HuH-7 (cell line): ENCODE results near the gene ADAMTSL1.

Experiments
- DNase-seq: peaks from one replicate; pipeline ENCODE4 v3.0.0; 2011; ENCODE audit warnings: low spot score

Gene ADAMTSL1

DNA sequence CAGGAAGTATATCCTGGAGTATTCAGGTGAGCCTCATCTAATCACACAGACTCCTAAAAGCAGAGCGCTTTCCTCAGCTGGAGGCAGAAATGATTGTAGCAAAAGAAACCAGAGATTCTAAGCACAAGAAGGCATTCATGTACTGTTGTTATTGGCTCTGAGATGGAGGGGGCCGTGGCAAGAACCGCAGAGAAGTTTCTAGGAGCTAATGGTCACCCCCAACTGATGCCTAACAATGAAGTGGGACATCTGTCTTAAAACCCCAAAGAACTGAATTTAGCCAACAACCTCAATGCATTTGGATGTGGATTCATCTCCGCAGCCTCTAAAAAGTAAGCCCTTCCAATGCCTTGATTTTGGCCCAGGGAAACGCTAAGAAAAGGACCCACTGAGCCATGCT is 76.3 kb downstream of the ADAMTSL1 start:
- DNase-seq: no peak

DNA sequence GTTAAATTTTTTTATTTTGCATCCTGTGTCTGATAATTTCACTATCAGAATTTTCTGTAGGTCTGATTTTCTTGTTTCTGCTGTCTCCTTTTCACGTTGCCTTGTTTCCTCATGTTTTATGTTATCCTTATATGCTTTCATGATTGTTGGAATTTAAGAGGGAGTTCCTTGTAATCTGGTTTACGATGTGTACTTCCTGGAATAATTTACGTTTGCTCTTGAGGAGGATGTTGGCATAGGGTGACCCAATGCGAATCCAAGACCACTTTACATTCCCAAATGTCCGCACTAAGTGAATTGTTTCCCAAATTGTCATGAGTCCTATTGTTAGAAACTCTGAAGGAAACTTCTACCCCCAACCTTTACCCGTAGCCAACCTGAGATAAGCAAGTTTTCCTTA is 80.3 kb downstream of the ADAMTSL1 start:
- no peak for DNase-seq

DNA sequence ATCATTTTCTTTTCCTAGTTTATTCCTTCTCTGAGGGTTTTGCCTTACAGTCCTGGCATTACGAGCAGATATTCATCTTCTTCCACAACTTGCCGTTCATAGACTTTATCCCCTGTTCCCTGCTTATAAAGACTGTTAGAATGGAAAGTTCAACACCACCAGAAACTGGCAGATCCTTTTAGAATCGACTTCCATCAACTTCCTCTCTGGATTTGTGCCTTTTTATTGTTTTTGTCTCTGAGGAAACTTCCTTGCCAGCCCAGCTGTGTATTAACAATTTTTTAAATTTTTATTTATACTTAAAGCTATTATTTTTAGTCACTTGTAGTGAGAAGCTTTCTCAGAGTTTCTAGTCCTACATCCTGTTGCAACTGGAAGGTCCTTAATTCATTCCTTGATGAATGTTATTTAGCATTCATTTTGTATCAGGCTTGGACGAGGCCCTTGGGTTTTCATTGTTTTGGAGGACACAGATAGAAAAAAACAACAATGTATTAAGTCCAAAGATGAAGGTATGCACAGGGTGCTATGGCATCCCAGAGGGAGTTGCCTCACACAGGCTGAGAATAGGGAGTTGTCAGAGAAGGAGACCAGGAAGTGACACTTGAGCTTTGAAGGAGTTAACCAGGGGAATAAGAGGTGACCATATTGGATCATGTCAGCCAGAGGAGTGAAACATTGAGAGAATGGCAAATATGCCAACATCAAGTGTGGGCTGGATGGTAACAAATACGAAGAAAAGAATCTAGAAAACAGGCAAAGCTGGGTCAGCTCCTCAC is 81.3 kb downstream of the ADAMTSL1 start:
- no peak for DNase-seq

DNA sequence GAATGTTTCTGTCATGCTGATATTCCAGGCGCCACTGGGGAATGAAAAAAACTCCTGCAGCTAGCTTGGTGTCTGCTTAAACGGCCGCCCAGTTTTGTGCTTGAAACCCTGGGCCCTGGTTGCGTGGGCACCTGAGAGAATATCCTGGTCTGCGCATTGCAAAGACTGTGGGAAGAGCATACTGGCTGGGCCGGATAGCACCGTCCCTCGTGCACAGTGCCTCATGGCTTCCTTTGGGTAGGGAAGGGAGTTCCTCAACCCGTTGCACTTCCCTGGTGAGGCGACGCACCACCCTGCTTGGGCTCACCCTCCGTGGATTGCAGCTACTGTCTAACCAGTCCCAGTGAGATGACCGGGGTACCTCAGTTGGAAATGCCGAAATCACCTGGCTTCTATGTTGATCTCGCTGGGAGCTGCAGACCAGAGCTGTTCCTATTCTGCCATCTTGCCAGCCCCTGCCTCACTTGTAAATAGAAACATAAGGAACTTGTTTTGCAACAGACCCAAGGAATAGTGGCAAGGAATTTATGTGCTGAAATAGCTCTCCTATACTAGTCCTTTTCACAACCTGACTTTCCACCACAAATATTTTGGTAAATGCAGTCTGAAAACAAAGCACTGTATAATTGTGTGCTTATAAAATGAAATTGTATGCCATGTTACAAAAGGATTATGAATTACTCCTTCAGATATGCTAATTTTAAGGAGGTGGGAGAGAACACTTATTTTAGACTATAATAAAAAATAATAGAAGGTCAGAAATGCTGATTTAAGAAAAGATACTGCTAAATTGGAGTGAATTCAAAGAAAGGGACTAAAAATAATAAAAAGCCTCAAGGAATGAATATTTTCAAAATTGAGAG is 90.3 kb downstream of the ADAMTSL1 start:
- no peak for DNase-seq

DNA sequence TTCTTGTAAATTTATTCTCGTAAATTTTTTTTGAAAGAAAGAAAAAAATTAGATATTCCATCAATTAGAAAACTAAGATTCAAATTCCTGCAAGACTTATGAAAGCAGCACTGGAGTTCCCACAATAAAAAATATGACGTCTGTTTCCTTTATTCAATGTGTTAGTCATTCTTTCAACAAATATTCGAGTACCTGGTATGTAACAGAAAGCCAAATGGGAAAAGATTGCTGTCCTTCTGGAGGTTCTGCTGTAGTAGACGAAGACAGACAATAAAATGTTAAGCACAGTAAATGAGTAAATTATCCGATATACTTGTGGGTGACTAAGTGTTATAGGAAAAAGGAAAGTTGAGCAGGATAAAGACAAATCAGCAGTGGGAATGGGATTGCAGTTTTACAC is 92.2 kb downstream of the ADAMTSL1 start:
- no peak for DNase-seq

DNA sequence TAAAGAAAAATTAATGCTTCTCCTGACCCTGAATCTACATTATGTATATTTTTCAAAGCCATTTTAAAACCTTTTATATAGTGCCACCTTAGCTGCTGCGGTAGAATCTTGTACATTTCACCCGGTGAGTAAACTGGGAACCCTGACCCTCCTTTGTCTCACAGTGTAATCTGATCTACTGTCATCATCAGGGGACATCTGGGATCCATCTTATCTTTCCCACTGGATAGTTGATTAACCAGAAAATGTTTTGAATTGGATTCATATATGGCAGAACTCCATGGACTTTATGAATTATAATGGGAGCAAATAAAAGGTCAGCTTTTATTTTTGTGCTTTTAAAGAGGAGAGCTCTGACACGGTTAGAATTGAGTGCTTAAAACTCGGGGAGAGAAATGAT is 95.0 kb downstream of the ADAMTSL1 start:
- DNase-seq: no peak

DNA sequence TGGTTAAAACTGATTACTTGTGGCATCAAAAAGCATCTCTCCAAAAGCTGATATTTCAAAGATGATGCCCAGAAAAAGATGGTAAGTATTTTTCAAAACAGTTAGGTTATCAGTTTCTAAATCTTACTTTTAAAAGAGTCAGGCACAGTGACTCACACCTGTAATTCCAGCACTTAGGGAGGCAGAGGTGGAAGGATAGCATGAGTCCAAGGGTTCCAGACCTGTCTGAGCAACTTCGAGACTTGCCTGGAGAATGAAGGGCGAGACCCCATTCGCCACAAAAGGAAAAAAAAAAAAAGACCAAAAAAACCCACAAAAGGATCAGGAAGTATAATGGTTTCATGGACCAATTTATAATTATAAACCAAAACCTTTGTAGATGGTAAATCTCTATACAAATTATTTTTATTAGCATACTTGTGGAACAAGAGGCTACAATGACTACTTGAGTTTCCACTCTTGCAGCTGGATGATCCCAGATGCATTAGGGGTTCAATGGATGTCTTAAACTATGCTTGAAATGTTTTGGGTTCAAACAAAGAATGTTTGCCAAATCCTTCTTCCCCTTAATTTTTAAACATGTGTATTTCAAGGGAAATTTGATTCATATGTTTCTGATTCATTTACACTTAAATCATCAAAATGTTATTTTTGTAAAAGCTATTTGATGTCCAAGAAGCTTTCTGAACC is 96.1 kb downstream of the ADAMTSL1 start:
- DNase-seq: no peak

DNA sequence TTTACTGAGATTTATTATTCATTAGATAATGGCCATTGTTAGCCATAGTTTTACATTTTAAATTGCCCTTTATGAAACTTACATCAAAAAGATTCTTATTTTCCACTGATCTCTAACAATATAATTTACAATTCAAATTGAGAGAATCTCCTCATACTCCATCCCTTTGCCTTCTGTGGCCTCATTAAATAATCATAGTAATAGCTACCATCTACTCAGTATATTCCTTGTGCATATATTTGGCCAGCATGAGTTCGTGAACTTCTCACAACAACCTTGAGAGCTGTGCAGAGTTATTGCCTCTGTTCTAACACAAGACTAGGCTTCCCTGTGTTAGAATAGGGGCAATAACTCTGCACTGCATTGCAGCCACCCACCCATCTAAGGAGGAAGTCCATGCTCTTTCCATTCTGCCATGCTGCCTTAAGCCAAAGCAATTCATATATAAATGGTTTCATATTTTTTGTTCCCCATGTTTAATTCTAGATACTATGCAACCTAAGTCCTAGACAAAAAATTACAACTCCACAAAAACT is 99.1 kb downstream of the ADAMTSL1 start:
- no peak for DNase-seq

DNA sequence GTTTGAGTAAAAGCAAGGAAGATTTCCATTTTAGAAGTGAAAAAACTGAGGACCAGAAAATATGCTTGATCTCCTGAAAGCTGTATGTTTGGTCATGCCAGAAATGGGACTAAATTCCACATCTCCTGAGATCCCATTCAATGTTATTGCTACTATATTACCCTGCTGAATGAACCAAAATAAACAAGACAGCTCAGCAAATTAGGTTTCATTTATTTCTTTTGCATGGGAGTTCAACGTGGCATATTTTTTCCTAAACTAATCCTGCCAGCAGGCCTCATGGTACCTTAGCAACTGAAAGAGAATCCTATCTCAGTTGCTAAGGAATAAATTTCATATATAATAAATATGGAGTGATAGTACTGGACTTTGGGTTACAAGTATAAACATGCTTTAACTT is 101.7 kb downstream of the ADAMTSL1 start:
- DNase-seq: no peak

DNA sequence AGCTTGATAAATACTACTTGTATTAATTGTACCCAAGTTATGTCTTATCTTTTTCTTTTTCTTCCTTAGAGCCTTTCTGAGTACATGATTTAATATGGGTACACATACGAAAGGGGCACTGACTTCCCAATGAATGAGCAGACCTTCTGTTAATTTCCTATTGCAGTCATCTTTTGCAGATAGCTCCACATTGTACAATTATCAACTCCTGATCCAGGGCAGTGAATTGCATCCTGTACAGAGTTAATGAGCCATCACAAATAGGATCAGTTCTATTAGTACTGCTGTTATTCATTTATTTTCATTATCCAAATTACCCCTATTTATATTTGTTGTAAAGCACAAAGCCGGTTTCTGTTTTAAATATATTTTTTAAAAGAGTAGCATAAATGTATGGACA is 105.6 kb downstream of the ADAMTSL1 start:
- DNase-seq: no peak

DNA sequence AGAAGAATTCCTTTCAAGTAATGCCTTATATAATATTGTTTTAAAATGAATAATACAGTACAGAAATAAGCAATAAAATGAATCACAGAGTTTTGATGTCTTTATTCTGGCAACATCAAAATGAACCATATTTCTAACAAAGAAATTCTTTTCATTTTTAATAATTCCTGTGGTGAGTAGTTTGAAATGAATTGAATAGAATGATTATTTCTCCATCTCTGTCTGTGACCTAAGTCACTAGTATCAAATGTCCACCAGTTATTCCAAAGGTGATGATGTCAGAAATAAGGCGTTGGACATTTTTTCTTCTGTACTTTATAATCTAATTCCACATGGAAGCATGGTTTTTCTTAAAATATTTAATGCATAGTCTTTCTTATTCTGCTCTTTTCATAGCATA is 106.2 kb downstream of the ADAMTSL1 start:
- no peak for DNase-seq

DNA sequence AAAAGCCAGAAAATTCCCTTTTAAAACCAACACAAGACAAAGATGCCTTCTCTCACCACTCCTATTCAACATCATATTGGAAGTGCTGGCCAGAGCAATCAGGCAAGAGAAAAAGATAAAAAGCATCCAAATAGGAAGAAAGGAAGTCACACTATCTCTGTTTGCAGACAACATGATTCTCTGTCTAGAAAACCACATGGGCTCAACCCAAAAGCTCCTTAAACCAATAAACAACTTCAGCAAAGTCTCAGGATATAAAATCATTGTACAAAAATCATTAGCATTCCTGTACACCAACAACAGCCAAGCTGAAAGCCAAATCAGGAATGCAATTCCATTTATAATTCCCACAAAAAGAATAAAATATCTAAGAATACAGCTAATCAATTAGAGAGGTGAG is 112.0 kb downstream of the ADAMTSL1 start:
- DNase-seq: no peak

DNA sequence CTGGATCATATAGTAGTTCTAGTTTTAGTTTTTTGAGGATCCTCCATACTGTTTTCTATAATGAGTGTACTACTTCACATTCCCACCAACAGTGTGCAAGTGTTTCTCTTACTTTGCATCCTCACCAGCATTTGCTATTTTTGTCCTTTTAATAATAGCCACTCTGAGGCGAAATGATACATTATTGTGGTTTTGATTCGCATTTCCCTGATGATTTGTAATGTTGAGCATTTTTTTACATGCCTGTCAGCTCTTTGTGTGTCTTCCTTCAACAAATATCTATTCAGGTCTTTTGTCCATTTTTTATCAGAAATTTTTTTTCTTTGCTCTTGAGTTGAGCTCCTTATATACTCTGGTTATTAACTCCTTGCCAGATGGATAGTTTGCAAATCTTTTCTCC is 114.0 kb downstream of the ADAMTSL1 start:
- DNase-seq: no peak

DNA sequence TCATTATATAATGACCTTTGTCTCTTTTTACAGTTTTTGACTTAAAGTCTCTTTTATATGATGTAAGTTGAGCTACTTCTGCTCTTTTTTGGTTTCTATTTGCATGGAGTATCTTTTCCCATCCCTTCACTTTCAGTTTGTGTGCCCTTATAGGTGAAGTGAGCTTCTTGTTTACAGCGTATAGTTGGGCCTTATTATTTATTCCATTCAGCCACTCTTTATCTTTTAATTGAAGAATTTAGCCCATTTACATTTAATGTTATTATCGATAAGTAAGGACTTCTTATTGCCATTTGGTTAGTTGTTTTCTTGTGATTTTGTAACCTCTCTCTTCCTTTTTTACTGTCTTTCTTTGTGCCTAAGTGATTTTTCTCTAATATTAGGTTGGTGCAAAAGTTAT is 117.3 kb downstream of the ADAMTSL1 start:
- no peak for DNase-seq

DNA sequence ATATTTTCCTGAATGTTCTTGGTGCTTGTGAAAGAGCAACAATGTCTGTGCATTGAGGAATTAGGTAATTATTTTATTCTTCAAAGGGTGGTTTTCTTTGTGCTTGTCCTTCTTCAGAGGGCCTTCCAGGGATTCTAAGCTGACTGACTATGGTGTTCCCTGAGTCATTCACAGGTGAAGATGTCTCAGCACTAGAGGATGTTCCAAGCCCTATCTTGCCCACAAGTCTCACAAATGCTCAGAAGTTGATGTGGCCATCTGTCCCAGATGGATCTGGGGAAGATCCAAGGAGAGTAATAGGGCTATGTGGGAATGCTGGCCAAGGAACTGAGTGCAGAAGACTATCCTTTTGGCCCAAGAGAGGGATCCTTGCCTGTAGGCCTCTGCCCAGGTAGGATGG is 120.9 kb downstream of the ADAMTSL1 start:
- DNase-seq: no peak

DNA sequence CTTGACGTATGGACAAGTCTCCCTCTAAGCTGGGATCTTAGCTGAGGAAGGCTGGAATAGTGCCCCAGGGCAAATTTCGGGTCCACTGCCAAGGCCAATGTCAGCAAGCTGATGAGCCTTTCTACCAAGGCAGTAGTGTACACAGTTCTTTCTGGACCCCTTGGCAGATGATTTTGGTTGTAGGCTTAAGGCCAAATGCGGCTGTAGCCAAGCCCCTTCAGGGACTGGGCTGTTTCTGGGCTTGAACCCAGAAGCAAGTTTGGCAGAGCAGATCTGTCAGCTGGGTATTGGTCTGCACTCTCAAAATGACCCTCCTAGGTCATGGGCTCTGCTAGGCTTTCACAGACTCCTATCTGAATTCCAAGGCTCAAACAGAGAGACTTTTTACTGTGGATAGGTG is 121.6 kb downstream of the ADAMTSL1 start:
- DNase-seq: no peak

DNA sequence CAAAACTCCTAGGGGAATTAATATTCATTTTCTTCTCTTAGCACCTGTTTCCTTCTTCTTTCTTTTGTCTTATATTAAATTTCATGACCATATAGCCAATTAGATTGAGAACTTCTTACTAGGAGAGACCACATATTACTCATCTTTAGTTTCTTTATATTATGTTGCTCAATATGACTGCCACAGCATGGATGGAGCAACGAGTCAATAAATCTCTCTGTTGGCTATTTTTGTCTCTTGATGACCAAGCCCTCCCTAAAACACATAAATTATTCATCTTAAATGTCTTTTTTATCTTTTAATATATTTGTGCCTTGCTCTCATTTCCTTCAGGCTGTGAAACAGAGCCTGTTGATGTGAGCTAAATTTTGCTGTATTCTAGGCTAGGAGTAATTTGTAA is 123.0 kb downstream of the ADAMTSL1 start:
- DNase-seq: no peak

DNA sequence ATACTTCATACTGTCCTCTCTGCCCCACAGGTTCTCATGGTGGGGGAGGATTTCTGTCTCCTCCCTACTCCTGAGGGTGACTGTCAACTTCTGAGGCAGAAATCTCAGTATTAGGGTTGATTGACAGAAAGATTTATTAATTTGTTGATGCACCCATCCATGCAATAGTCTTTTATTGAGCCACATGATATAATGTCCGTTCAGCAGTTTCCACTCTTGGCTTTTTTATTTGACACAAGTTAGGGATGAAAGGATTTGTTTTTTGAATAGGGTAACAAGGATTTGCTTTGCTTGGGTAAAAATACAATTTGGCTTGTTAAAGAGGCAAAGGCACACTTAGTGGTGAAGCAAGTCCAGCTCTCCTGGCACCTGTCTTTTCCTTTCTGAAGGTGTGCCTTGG is 125.0 kb downstream of the ADAMTSL1 start:
- DNase-seq: no peak

DNA sequence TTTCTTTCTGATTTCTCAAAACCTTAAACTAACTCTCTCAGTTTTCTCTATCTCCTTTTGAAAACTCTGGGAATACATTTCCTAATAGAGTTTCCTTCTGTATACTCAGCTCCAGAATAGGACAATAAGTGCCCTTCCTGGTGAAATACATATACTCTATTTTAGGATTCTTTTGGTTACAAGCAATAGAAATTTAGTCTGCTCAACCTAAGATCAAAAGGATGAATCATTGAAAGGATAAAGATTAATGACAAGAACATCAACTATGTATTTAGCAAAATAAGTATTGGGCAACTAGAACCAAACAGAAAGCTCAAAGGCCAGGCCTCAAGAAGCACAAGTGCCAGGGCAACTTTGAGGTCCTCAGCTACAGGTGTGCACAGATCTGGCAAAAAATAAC is 127.1 kb downstream of the ADAMTSL1 start:
- no peak for DNase-seq

DNA sequence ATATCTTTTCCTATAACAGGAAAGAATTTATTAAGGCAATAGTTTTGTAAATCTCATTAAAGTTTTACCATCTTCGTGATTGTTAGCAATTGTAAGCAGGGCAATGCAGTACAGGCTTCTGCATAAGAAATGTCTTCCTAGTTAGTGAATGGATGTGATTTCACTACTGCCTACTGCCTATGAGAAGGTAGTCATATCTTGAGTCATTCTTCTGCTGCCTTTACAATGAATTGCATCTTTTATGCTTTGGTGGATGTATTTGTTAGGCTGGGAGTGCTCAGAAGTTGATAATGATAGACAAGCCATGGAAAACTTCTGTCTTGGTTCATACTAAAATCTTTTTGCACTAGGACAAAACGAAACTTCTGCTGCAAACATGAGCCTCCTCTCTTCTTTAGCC is 128.0 kb downstream of the ADAMTSL1 start:
- DNase-seq: no peak

DNA sequence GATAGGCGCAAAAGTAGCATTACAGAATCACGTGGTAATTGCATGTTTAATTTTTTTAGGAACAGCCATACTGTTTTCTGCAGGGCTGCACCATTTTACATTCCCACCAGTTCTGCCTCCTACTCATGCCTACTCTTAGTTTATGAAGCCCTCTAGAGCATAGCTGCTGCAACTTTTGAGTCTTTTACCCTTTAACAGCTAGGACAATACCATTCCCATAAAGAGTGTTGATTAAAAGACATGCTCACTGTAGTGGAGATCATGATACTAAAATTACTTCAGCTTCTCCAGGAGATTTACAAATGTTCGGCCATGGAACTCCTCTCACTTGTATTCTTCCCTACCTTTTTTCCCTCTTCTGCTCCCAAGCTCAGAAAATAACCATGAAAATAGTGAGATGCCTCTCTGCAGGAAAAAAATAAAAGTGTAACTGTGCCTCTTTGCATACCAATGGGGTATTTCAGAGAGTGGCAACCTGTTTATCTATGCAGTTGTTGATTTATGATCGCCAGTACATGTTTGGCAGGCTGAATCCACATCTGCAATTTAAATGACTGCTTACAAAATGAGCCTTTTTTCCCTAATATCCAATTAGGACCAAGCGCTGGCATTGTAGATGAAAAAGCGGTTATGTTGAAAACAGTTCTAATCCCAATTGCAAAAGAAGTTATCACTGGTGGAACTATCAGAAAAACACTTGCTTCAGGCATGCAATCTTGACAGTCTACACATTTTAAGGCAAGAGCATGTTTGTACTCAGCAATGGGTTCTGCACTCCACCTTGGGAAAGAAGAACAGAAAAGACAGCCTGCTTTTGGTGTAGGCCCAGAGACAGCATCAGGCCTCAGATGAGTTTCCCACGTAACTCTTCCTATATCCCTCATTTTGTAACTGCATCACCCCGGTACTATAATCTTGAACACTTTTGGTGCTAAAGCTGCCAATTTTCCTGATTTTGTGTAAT is 131.1 kb downstream of the ADAMTSL1 start:
- DNase-seq: no peak
